Measurements from ENCODE around the gene TCAP. TPM values are rescaled to one million over a fixed set of nuclear protein-coding genes. Genes with fewer than 3 reads are reported as not detected.

TCAP gene
- total RNA-seq, 1 experiment from 2014 or later, result 2.1 TPM

GRCh38 chr17:39655105-39655504 is 10.0 kb upstream of the TCAP start:
- Histone ChIP-seq H4K8ac (replicated peaks; ENCODE audit: insufficient read length, low read depth, low read length) (no peak overlapping the region), H3K9ac (ENCODE audit: extremely low read depth, insufficient read length, low read length) (no peak overlapping the region), H2BK12ac (ENCODE audit: insufficient read length, low read depth, low read length) (no peak overlapping the region), H3K23ac (ENCODE audit: insufficient read length, low read depth, low read length) (no peak overlapping the region), H2BK20ac (ENCODE audit: low read depth, low read length, poor library complexity, severe bottlenecking) (no peak overlapping the region), H3K27ac (ENCODE audit: insufficient read length, low read depth, low read length) (no peak overlapping the region), H3K79me2 (ENCODE audit: insufficient read depth, low read length) (no peaks in the 10 kb centered on the region), H3T11ph (ENCODE audit: low read length) (no peak overlapping the region), H3K4me2 (ENCODE audit: insufficient read depth, insufficient read length, low read length) (no peak overlapping the region), H3K9me3 (ENCODE audit: control insufficient read depth, low read depth, low read length) (no peaks in the 10 kb centered on the region), H3K4ac (ENCODE audit: low read depth, low read length) (no peak overlapping the region), H3K27me3 (ENCODE audit: insufficient read depth, low read length) (no peaks in the 10 kb centered on the region), H3K4me1 (ENCODE audit: insufficient read depth, low read length) (peaks cover 9% of the 10 kb centered on the region; the same call in 1 of the 2 replicates), H2BK5ac (ENCODE audit: insufficient read length, low read length) (no peak overlapping the region), H2BK15ac (ENCODE audit: low read depth, low read length) (no peak overlapping the region), H2AK5ac (ENCODE audit: insufficient read length, low read length) (no peak overlapping the region), H4K91ac (ENCODE audit: insufficient read length, low read depth, low read length) (no peak overlapping the region), H3K23me2 (ENCODE audit: insufficient read length, low read depth, low read length, poor library complexity, severe bottlenecking) (no peaks in the 10 kb centered on the region), H2AFZ (ENCODE audit: low read length) (no peak overlapping the region), H4K5ac (ENCODE audit: insufficient read length, low read depth, low read length) (no peak overlapping the region), H3K56ac (ENCODE audit: insufficient read length, low read depth, low read length) (no peak overlapping the region), H3K18ac (ENCODE audit: insufficient read length, low read depth, low read length) (no peak overlapping the region), H3K14ac (ENCODE audit: insufficient read depth, low read length) (no peak overlapping the region), H4K20me1 (ENCODE audit: control insufficient read depth, insufficient read depth, insufficient read length) (no peaks in the 10 kb centered on the region), H2BK120ac (ENCODE audit: low read depth, low read length, poor library complexity, severe bottlenecking) (no peak overlapping the region), H3K79me1 (ENCODE audit: insufficient read depth, low read depth, low read length, poor library complexity, severe bottlenecking) (no peaks in the 10 kb centered on the region)
- Mint-ChIP-seq H3K4me1 (peaks cover 27 to 65% of the 10 kb centered on the region in 2 experiments), H3K36me3 (ENCODE audit: insufficient read depth in 1 of 3, low read depth in 3 of 3) (peaks cover 0 to 27% (median 4%) of the 10 kb centered on the region in 3 experiments; a peak in 6 of 7 replicates), H3K9me3 (no peaks in the 10 kb centered on the region), H3K27me3 (ENCODE audit: low read depth) (no peaks in the 10 kb centered on the region), H3K27ac (peak overlapping the region in 1 of 3 experiments; percentile 19; a peak in 2 of 7 replicates), H3K4me3 (no peak overlapping the region)
- no CpG with 5 or more reads among the region's 2 CpGs for WGBS (ENCODE audit: extremely low coverage, insufficient read length, low lambda C conversion rate)
- DNase-seq, result no peak
- TF ChIP-seq, protein P1, sequence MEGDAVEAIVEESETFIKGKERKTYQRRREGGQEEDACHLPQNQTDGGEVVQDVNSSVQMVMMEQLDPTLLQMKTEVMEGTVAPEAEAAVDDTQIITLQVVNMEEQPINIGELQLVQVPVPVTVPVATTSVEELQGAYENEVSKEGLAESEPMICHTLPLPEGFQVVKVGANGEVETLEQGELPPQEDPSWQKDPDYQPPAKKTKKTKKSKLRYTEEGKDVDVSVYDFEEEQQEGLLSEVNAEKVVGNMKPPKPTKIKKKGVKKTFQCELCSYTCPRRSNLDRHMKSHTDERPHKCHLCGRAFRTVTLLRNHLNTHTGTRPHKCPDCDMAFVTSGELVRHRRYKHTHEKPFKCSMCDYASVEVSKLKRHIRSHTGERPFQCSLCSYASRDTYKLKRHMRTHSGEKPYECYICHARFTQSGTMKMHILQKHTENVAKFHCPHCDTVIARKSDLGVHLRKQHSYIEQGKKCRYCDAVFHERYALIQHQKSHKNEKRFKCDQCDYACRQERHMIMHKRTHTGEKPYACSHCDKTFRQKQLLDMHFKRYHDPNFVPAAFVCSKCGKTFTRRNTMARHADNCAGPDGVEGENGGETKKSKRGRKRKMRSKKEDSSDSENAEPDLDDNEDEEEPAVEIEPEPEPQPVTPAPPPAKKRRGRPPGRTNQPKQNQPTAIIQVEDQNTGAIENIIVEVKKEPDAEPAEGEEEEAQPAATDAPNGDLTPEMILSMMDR (conservative IDR thresholded peaks at IDR 0.05), result no peak
